Retinal pigment epithelial cell (primary cell): ENCODE results near the gene GALNT11.

Source experiments
- DNase-seq: peaks from one replicate; pipeline ENCODE4 v3.0.0-alpha.2; 2010; ENCODE audit warnings: low read depth
- H3K4me3 ChIP-seq: 2 replicates; pipeline ENCODE4 v1.5.1; 2011; ENCODE audit warnings: mild to moderate bottlenecking, low read length, control low read depth, moderate library complexity
- TF ChIP-seq, protein P1 (sequence below): conservative IDR thresholded peaks from 2 replicates; pipeline ENCODE4 v1.5.1; 2011; ENCODE audit warnings: low read depth, low read length, control low read depth, inconsistent platforms

The GALNT11 gene

DNA sequence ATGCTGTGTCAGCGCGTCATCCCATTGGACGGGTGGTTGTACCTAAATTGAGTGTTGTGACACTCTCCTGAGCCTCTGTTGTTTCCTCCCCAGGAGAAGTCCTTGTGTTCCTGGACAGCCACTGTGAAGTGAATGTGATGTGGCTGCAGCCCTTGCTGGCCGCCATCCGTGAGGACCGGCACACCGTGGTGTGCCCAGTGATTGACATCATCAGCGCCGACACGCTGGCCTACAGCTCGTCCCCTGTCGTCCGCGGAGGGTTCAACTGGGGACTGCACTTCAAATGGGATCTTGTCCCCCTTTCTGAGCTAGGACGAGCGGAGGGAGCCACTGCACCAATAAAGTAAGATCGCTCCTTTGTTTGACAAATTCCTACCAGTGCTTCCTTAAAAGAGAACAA lies 82.5 kb downstream of the GALNT11 start:
- H3K4me3 ChIP-seq = no peak overlapping the region
- TF ChIP-seq, protein P1, sequence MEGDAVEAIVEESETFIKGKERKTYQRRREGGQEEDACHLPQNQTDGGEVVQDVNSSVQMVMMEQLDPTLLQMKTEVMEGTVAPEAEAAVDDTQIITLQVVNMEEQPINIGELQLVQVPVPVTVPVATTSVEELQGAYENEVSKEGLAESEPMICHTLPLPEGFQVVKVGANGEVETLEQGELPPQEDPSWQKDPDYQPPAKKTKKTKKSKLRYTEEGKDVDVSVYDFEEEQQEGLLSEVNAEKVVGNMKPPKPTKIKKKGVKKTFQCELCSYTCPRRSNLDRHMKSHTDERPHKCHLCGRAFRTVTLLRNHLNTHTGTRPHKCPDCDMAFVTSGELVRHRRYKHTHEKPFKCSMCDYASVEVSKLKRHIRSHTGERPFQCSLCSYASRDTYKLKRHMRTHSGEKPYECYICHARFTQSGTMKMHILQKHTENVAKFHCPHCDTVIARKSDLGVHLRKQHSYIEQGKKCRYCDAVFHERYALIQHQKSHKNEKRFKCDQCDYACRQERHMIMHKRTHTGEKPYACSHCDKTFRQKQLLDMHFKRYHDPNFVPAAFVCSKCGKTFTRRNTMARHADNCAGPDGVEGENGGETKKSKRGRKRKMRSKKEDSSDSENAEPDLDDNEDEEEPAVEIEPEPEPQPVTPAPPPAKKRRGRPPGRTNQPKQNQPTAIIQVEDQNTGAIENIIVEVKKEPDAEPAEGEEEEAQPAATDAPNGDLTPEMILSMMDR = no peak

DNA sequence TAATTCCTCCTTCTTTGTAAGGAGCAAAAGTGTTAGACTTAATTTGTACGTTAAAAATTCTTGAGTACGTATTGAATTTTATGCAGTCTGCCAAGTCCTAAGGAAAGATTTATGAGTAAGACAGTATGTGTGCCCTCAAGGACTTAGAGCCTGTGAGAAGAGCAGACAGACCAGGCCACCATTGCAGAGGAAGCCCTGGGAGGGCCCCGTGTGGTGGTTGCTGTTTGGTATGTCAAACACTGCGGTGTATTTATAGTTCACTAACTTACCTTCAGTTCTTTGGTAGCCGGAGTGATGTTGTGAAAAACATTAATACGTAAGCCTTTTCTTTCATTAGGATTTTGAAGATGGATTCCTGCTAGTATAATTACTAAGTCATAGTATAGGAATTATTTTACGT lies 82.9 kb downstream of the GALNT11 start:
- H3K4me3 ChIP-seq = no peak overlapping the region
- no peak for DNase-seq
- TF ChIP-seq, protein P1 = no peak

More for the DNA sequence above, 82.5 kb downstream of the GALNT11 start:
- DNase-seq = no peak

DNA sequence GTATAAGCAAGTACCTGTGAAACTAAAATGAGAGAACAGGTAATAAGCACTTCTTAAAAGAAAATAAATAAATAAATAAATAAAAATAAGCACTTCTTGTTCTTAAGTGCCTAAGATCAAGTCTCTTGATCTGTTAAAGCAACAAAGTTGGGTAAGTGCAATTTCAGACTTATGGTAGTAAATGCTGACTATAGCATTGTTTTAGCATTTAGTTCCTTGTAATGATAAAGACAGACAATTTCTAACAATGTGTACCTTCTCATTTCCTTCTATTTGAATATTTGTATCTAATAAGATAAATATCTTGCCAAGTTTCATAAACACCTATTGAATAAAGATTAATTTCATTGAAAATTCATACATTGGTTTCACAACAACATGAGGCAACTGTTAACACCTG lies 87.4 kb downstream of the GALNT11 start:
- DNase-seq = no peak
- H3K4me3 ChIP-seq = no peak overlapping the region

DNA sequence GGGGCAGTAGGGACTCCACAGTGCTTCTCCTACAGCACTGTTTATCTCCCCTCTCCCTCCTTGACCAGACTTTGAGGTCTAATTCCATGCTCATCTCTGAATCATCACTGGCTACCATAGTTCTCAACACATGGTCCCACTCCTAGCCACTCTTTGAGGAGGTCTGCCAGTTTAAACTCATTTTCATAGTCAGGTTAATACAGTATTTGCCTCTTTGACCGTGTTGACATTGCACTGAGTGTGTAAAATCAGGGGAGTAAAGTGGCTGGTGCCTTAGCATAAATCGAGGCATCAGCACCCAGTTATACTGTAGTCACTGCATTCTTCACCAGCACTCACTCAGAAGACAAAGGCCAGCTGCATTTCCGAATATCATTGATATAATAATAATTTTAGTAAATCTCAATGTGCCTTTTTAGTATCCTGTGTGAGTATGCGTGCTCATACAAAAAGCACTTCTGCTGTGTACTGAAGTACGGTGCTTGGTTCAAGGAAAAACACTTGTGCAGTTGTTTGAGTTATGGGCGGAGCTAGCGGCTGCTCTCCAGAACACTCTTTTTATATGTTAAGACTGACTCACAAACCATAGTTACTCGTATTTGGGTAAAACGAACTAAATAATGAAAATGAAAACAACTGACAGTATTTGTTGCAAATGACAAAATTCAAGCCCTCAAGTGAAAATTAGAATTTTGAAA lies 89.7 kb downstream of the GALNT11 start:
- no peak for DNase-seq
- TF ChIP-seq, protein P1 = no peak
- no peak overlapping the region for H3K4me3 ChIP-seq

More for the DNA sequence above, 87.4 kb downstream of the GALNT11 start:
- TF ChIP-seq, protein P1 = no peak

DNA sequence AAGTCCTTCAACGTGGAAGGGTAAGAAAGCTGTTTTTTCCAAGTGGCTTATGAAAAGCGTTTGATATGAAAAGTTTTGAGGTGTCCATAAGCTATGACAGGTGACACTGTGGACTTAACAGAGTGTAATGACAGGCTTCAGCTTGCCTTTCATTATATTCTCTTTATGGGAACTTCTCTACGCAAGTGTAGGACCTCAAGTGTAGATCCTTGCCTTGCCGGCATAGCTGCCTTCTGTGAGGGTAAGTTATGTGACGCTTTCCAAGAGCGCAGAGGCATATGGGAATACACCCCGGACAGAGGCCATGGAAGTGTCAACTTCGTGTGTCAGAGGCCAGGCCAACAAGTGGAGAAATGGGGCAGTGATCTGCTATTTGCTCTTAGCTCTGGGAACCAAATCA lies 91.9 kb downstream of the GALNT11 start:
- TF ChIP-seq, protein P1 = no peak
- no peak overlapping the region for H3K4me3 ChIP-seq
- DNase-seq = no peak

DNA sequence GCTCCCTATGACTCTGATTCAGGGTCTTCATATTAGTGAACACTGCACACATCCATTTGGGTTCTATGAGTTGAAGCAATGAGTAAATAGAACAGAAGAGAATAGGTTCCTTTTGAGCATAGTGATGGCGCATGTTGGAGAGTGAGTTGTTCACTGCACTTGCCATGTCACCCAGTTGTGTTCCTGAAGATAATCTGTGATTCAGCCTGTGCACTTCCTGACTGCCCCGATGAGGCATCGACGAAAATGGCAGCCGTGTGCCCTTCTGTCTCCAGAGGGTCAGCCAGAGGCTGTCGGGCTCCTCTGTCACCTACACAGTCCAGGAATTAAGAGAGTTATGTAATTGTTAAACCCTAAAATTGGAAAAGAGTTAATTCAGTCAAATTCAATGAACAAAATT lies 94.7 kb downstream of the GALNT11 start:
- H3K4me3 ChIP-seq = no peak overlapping the region
- no peak for DNase-seq
- TF ChIP-seq, protein P1 = no peak

DNA sequence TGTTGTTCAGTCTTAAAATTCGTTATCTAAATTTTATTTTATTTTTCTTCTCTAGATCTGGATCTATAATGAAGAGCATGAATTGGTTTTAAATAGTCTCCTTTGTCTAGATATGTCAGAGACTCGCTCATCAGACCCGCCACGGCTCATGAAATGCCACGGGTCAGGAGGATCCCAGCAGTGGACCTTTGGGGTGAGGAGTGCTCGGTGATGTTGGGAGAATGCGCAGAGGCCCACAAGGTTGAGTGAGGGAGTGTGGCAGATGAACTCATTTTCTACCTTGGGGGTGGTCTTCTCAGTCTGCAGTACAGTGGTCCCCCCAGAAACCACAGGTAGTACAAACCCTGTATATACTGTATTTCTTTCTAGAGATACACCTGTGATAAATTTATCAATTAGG lies 95.3 kb downstream of the GALNT11 start:
- TF ChIP-seq, protein P1 = no peak
- H3K4me3 ChIP-seq = no peak overlapping the region
- DNase-seq = no peak
